Fibroblast of lung (primary cell): ENCODE data around the gene PARP14. TPM values are rescaled to one million over a fixed set of nuclear protein-coding genes. Genes with fewer than 3 reads are reported as not detected.
"Not testable (repeated sequence)": the region's sequence is repeated elsewhere in the genome, so short reads cannot be mapped to it uniquely, and the experiment has no call there.

Experiments
- DNase-seq, 2 donors: peaks; one replicate each; pipeline versions ENCODE4 v3.0.0 to v3.0.0-alpha.2; 2010; ENCODE audit warnings: low read depth in 2 of 2
- H2AFZ ChIP-seq: 2 replicates; pipeline ENCODE4 v1.5.1; 2012; ENCODE audit warnings: low read length, control low read depth, inconsistent platforms
- H3K27ac ChIP-seq: 2 replicates; pipeline ENCODE4 v1.5.1; 2011; ENCODE audit warnings: low read length, control low read depth; ENCODE audit not compliant: insufficient read depth
- H3K27me3 ChIP-seq: 2 replicates; pipeline ENCODE4 v1.5.1; 2011; ENCODE audit warnings: mild to moderate bottlenecking, low read length; ENCODE audit not compliant: control insufficient read depth, insufficient read depth
- H3K36me3 ChIP-seq: 2 replicates; pipeline ENCODE4 v1.5.1; 2011; ENCODE audit warnings: low read length; ENCODE audit not compliant: control insufficient read depth, insufficient read depth
- H3K4me1 ChIP-seq: 2 replicates; pipeline ENCODE4 v1.5.1; 2011; ENCODE audit warnings: low read length; ENCODE audit not compliant: control insufficient read depth, insufficient read depth; ENCODE audit errors: extremely low read depth
- H3K4me2 ChIP-seq: 2 replicates; pipeline ENCODE4 v1.5.1; 2011; ENCODE audit warnings: low read length, control low read depth; ENCODE audit not compliant: insufficient read depth; ENCODE audit errors: extremely low read depth
- H3K4me3 ChIP-seq, 4 experiments: fragments of 200-600 bp in 1 of 4; sonication (generic) in 1 of 4; replicated peaks in 1 of 4; 2 replicates each; pipeline ENCODE4 v1.5.1; 2011 to 2016; ENCODE audit warnings: low read length in 4 of 4, low read depth in 3 of 4, mild to moderate bottlenecking in 3 of 4, control low read depth in 2 of 4, inconsistent platforms in 1 of 4, mixed read lengths in 1 of 4; ENCODE audit not compliant: insufficient read depth in 1 of 4; ENCODE audit errors: control extremely low read depth in 1 of 4
- H3K79me2 ChIP-seq: 2 replicates; pipeline ENCODE4 v1.5.1; 2012; ENCODE audit warnings: mild to moderate bottlenecking, low read length, inconsistent platforms; ENCODE audit not compliant: control insufficient read depth, insufficient read depth
- H3K9ac ChIP-seq: 2 replicates; pipeline ENCODE4 v1.5.1; 2011; ENCODE audit warnings: mild to moderate bottlenecking, low read length, control low read depth; ENCODE audit not compliant: insufficient read depth
- H3K9me3 ChIP-seq: 2 replicates; pipeline ENCODE4 v1.5.1; 2012; ENCODE audit warnings: low read depth, low read length; ENCODE audit not compliant: control insufficient read depth, insufficient read depth
- H4K20me1 ChIP-seq: 2 replicates; pipeline ENCODE4 v1.5.1; 2011; ENCODE audit warnings: low read length; ENCODE audit not compliant: control insufficient read depth, insufficient read depth; ENCODE audit errors: extremely low read depth
- EZH2 ChIP-seq: IDR thresholded peaks from 2 replicates; pipeline ENCODE4 v1.5.1; 2012; ENCODE audit warnings: low read length, control low read depth, mild to moderate bottlenecking; ENCODE audit errors: missing control alignments
- polyA plus RNA-seq, 2 donors: library from polyadenylated mRNA; depleted of rRNA in 1 of 2; stranded (reverse) in 1 of 2; unstranded in 1 of 2; fragments of >200 nt; gene quantifications; 2 replicates each; pipeline ENCODE4 v1.2.1, GENCODE V29; 2011 to 2012; ENCODE audit warnings: missing spikeins in 1 of 2
- total RNA-seq: library from RNA; depleted of rRNA; stranded (reverse); fragments of >200 nt; gene quantifications from 2 replicates; pipeline ENCODE4 v1.2.1, GENCODE V29; 2014
- TF ChIP-seq, protein P1 (sequence below), 2 donors: IDR thresholded peaks in 1 of 2; conservative IDR thresholded peaks in 1 of 2; 1 replicate in 1 of 2; 2 replicates in 1 of 2; pipeline ENCODE4 v1.5.1; 2011 to 2012; ENCODE audit warnings: low read length in 2 of 2, control low read depth in 1 of 2, inconsistent platforms in 1 of 2, low read depth in 1 of 2, mild to moderate bottlenecking in 1 of 2

The PARP14 gene
- total and polyA plus RNA-seq, 2 donors (not counting 1 experiment from before 2014, with no cell fraction given) = 35.6 to 78.3 TPM

DNA sequence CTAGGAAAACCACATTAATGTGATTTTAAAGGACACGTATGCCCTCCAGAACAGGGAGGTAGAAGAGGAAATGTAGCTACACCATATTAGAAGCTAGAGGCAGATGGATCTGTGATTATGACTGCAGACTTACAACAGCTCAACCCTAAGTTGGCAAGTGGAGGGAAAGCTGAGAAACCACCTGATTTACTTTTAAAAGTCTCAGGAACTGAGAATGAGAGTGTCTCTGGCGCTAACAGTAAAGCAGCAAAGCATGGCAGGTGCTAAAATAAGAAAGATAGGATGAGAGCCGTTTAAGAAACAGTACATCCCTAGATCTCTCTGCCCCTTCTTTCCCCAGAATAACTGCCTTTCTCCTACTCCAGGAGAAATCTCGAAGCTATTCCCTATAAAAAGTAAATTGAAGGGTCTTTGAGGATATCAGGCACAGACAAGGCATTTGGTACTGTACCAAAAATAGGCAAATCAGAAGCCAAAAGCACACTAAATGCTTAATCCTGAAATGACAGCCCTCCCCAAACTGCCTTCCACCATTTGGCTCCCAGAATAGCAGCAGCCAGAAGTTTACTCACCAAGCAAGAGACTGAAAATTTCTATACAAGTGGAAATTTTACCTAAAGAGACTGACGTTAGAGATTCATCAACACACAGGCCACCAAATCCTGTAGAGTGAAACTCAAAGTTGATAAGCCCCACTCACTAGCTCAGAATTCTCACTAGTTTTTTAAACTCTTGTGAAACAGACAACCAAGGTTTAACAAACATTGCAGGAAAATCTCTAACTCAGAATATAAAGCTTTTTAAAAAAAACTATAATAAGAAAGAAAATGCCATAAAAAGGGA is 34.3 kb upstream of the PARP14 start:
- Histone ChIP-seq H3K79me2 (no peaks in the 10 kb centered on the region), H3K4me3 (no peak overlapping the region), H3K9me3 (no peaks in the 10 kb centered on the region), H3K4me2 (no peak overlapping the region), H3K27ac (no peak overlapping the region), H2AFZ (peak overlapping the region; percentile 10), H4K20me1 (no peaks in the 10 kb centered on the region), H3K27me3 (peaks cover 3% of the 10 kb centered on the region), H3K9ac (no peak overlapping the region), H3K4me1 (no peaks in the 10 kb centered on the region), H3K36me3 (no peaks in the 10 kb centered on the region)
- TF ChIP-seq, protein P1, sequence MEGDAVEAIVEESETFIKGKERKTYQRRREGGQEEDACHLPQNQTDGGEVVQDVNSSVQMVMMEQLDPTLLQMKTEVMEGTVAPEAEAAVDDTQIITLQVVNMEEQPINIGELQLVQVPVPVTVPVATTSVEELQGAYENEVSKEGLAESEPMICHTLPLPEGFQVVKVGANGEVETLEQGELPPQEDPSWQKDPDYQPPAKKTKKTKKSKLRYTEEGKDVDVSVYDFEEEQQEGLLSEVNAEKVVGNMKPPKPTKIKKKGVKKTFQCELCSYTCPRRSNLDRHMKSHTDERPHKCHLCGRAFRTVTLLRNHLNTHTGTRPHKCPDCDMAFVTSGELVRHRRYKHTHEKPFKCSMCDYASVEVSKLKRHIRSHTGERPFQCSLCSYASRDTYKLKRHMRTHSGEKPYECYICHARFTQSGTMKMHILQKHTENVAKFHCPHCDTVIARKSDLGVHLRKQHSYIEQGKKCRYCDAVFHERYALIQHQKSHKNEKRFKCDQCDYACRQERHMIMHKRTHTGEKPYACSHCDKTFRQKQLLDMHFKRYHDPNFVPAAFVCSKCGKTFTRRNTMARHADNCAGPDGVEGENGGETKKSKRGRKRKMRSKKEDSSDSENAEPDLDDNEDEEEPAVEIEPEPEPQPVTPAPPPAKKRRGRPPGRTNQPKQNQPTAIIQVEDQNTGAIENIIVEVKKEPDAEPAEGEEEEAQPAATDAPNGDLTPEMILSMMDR (conservative IDR thresholded peaks at IDR 0.05 in 1 of 2, IDR thresholded peaks at IDR 0.05 in 1 of 2; ENCODE audit: low read depth in 1 of 2, low read length in 2 of 2) = no peak
- no peak for TF ChIP-seq EZH2
- peak in 1 of 2 donors; percentile 18 for DNase-seq

DNA sequence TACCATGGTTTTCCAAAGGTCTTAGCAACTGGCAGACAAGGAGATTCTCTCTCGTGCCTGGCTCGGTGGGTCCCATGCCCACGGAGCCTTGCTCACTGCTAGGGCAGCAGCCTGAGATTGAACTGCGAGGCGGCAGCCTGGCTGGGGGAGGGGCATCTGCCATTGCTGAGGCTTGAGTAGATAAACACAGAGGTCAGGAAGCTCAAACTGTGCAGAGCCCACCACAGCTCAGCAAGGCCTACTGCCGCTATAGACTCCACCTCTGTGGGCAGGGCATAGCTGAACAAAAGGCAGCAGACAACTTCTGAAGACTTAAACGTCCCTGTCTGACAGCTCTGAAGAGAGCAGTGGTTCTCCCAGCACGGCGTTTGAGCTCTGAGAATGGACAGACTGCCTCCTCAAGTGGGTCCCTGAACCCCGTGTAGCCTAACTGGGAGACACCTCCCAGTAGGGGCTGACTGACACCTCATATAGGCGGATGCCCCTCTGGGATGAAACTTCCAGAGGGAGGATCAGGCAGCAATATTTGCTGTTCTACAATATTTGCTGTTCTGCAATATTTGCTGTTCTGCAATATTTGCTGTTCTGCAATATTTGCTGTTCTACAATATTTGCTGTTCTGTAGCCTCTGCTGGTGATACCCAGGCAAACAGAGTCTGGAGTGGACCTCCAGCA is 29.3 kb upstream of the PARP14 start:
- not testable (repeated sequence) for H3K27me3 ChIP-seq, H3K27ac ChIP-seq, H3K4me1 ChIP-seq, H3K36me3 ChIP-seq, H4K20me1 ChIP-seq, DNase-seq, H2AFZ ChIP-seq, H3K9ac ChIP-seq, H3K4me3 ChIP-seq, H3K4me2 ChIP-seq, H3K79me2 ChIP-seq, H3K9me3 ChIP-seq

DNA sequence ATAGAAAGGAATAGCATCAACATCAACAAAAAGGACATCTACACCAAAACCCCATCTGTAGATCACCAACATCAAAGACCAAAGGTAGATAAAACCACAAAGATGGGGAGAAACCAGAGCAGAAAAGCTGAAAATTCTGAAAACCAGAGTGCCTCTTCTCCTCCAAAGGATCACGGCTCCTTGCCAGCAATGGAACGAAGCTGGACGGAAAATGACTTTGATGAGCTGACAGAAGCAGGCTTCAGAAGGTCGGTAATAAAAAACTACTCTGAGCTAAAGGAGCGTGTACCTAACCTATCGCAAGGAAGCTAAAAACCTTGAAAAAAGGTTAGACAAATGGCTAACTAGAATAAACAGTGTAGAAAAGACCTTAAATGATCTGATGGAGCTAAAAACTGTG is 28.7 kb upstream of the PARP14 start:
- not testable (repeated sequence) for H3K4me1 ChIP-seq, H3K4me2 ChIP-seq, H3K27me3 ChIP-seq, H3K79me2 ChIP-seq, H4K20me1 ChIP-seq, H3K9me3 ChIP-seq, H3K27ac ChIP-seq, H3K4me3 ChIP-seq, DNase-seq, H2AFZ ChIP-seq, H3K9ac ChIP-seq, H3K36me3 ChIP-seq

DNA sequence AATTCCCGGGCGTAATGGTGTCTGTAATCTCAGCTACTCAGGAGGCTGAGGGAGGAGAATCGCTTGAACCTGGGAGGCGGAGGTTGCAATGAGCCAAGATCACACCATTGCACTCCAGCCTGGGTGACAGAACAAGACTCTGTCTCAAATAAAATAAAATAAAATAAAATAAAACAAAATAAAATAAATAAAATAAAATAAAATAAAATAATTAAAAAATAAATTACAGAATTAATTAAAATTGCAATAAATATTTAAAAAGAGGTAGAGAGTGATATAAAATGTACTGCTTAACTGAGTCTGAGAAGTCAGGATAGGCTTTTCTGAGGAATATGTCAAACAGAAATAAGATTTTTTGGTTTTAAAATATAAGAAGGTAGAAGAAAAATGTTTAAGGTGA is 22.3 kb upstream of the PARP14 start:
- not testable (repeated sequence) for H3K4me2 ChIP-seq, H3K4me3 ChIP-seq, H3K4me1 ChIP-seq, H3K27ac ChIP-seq, H3K79me2 ChIP-seq, DNase-seq, H2AFZ ChIP-seq, H3K27me3 ChIP-seq, H4K20me1 ChIP-seq, H3K36me3 ChIP-seq, H3K9me3 ChIP-seq, H3K9ac ChIP-seq
